GM10847 (cell line): ENCODE data around the gene ABCB8.

Experiments
- POLR2A ChIP-seq: IDR thresholded peaks from 2 replicates; pipeline ENCODE4 v1.6.1; 2011; ENCODE audit not compliant: insufficient read length; ENCODE audit errors: extremely low read depth

ABCB8 gene

GRCh38 chr7:151038951-151039849, 10.9 kb downstream of the ABCB8 start:
- no peak for TF ChIP-seq POLR2A

- no peak for TF ChIP-seq POLR2A
These were observed 11.7 kb downstream of the ABCB8 start for GRCh38 chr7:151039850-151040548.

GRCh38 chr7:151040616-151041375, 12.5 kb downstream of the ABCB8 start:
- TF ChIP-seq POLR2A, result no peak

GRCh38 chr7:151043959-151044358, 15.7 kb downstream of the ABCB8 start:
- no peak for TF ChIP-seq POLR2A

- TF ChIP-seq POLR2A, result no peak
These were observed 17.0 kb downstream of the ABCB8 start for GRCh38 chr7:151045262-151045661.

- no peak for TF ChIP-seq POLR2A
These were observed 17.7 kb downstream of the ABCB8 start for GRCh38 chr7:151045967-151046366.

- TF ChIP-seq POLR2A, result no peak
These were observed 18.6 kb downstream of the ABCB8 start for GRCh38 chr7:151046603-151047573.

GRCh38 chr7:151047976-151048815, 19.9 kb downstream of the ABCB8 start, which contains the start of gene ASIC3:
Gene ASIC3, plus strand, starts transcription at chr7:151048531. Its CDS starts 355 bp downstream, at chr7:151048886.
- no peak for TF ChIP-seq POLR2A

- no peak for TF ChIP-seq POLR2A
These were observed 20.7 kb downstream of the ABCB8 start for GRCh38 chr7:151048911-151049463.

- TF ChIP-seq POLR2A, result no peak
These were observed 22.9 kb downstream of the ABCB8 start for GRCh38 chr7:151051108-151051507.

- TF ChIP-seq POLR2A, result no peak
These were observed 24.8 kb downstream of the ABCB8 start for GRCh38 chr7:151053096-151053495.

GRCh38 chr7:151053751-151054150, 25.5 kb downstream of the ABCB8 start:
- TF ChIP-seq POLR2A, result no peak

- TF ChIP-seq POLR2A, result no peak
These were observed 28.0 kb downstream of the ABCB8 start for GRCh38 chr7:151056283-151056665.
